Activated T-cell treated with anti-CD3 and anti-CD28 coated beads, Interleukin-2, amount 50 U/mL, for 1 hour (primary cell): Measurements from ENCODE around the gene DRC3.

Experiments used
- DNase-seq: peaks from one replicate; pipeline ENCODE4 v3.0.0-alpha.2; 2020

DRC3 gene

GRCh38 chr17:18025241-18025944 lies 52.7 kb downstream of the DRC3 start:
- DNase-seq = no peak

- DNase-seq = peak; percentile 32
Measured at GRCh38 chr17:18025945-18026776, 53.5 kb downstream of the DRC3 start.

- no peak for DNase-seq
Measured at GRCh38 chr17:18027280-18027679, 54.6 kb downstream of the DRC3 start.

- DNase-seq = no peak
Measured at GRCh38 chr17:18028114-18028951, 55.7 kb downstream of the DRC3 start.

GRCh38 chr17:18028952-18029540 lies 56.4 kb downstream of the DRC3 start:
- no peak for DNase-seq

GRCh38 chr17:18031955-18032354 lies 59.3 kb downstream of the DRC3 start:
- DNase-seq = no peak

GRCh38 chr17:18033442-18034099 lies 60.9 kb downstream of the DRC3 start:
- no peak for DNase-seq

GRCh38 chr17:18035704-18036103 lies 63.0 kb downstream of the DRC3 start:
- DNase-seq = no peak

- no peak for DNase-seq
Measured at GRCh38 chr17:18037486-18037885, 64.8 kb downstream of the DRC3 start.

GRCh38 chr17:18038149-18038850 lies 65.6 kb downstream of the DRC3 start:
- DNase-seq = peak; percentile 23

GRCh38 chr17:18038861-18039534 lies 66.3 kb downstream of the DRC3 start, which contains the start of the genes ATPAF2 and GID4:
Gene ATPAF2, minus strand, starts transcription at chr17:18039168. Its CDS starts 155 bp downstream, at chr17:18039013.
Gene GID4, plus strand, starts transcription at chr17:18039408. Its CDS starts 57 bp downstream, at chr17:18039465.
- DNase-seq = peak; percentile 99

GRCh38 chr17:18039535-18040260 lies 67.0 kb downstream of the DRC3 start:
- no peak for DNase-seq

GRCh38 chr17:18040261-18040858 lies 67.7 kb downstream of the DRC3 start:
- DNase-seq = peak; percentile 22

- DNase-seq = no peak
Measured at GRCh38 chr17:18041776-18042175, 69.1 kb downstream of the DRC3 start.

- no peak for DNase-seq
Measured at GRCh38 chr17:18042983-18043382, 70.3 kb downstream of the DRC3 start.

- no peak for DNase-seq
Measured at GRCh38 chr17:18043491-18043890, 70.8 kb downstream of the DRC3 start.

- no peak for DNase-seq
Measured at GRCh38 chr17:18044609-18045008, 71.9 kb downstream of the DRC3 start.

- DNase-seq = no peak
Measured at GRCh38 chr17:18045691-18046350, 73.2 kb downstream of the DRC3 start.

GRCh38 chr17:18055597-18055996 lies 82.9 kb downstream of the DRC3 start:
- no peak for DNase-seq
